ENCODE measurements around the gene LAPTM5. TPM values are rescaled to one million over a fixed set of nuclear protein-coding genes. Genes with fewer than 3 reads are reported as not detected.

Gene LAPTM5
- polyA plus RNA-seq, 3 donors: 1,019 to 1,669 (median 1,153) TPM

DNA sequence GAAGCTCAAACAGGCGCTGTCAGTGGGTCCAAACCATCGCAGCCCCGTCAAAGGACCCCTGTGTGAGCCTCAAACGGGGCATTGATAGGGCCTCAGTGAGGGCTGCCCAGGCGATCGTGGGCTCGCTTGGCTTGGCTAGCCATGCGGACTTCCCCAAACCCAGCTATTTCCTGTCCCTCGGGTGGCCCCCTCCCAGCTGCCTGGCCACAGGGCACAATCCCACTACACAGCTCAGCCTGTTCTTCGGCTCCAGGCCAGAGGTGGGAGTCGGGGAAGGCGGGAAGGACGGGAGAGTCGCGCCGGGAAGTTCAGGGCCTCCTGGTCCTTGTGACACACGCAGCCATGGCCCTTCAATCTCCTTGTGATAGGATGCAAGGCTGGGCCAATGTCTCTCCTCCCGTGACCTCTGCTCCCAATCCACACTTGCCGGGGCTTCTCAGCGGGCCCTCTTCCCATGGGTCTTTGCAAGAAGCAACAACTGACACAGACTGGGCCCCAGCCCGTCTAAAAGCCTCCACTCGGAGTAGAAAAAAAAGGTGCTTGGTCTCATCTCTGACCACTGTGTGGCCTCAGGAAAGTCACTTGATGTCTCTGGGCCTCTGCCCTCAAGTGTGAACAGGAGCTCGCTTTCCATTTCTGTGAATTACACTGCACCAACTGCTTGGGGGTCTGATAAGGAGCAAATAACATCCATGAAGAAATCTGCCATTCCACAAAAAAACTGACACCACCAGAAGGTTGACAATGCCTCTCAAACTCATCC lies 27.0 kb downstream of the LAPTM5 start:
- Histone ChIP-seq H3K9ac (ENCODE audit: insufficient read depth, low read length, poor library complexity, severe bottlenecking) (no peak overlapping the region), H3K4me2 (replicated peaks; ENCODE audit: extremely low read depth, low read length, poor library complexity, severe bottlenecking) (no peak overlapping the region), H3K79me2 (ENCODE audit: insufficient read depth, low read length) (peaks cover 7% of the 10 kb centered on the region), H3K27me3 (ENCODE audit: control insufficient read depth in 2 of 2, insufficient read depth in 2 of 2, low read length in 2 of 2) (no peaks in the 10 kb centered on the region), H3K9me3 (replicated peaks in 1 of 2; ENCODE audit: control insufficient read depth in 1 of 2, insufficient read depth in 1 of 2, low read length in 2 of 2) (no peaks in the 10 kb centered on the region), H3K27ac (ENCODE audit: low read depth in 1 of 2, low read length in 2 of 2) (no peak overlapping the region), H3K4me3 (replicated peaks in 1 of 3; ENCODE audit: low read depth in 2 of 3, low read length in 3 of 3) (no peak overlapping the region), H3K4me1 (ENCODE audit: control insufficient read depth in 1 of 2, insufficient read depth in 2 of 2, low read length in 2 of 2) (peaks cover 8 to 19% of the 10 kb centered on the region in 2 donors), H2AFZ (ENCODE audit: insufficient read depth, low read depth, low read length, poor library complexity, severe bottlenecking) (no peak overlapping the region), H4K20me1 (ENCODE audit: insufficient read depth, low read length) (peaks cover 70% of the 10 kb centered on the region), H3K36me3 (replicated peaks in 1 of 2; ENCODE audit: control insufficient read depth in 1 of 2, insufficient read depth in 2 of 2, low read length in 2 of 2) (peaks cover 33% of the 10 kb centered on the region in 2 donors)
- 63% methylated on average over 22 of the region's 23 CpGs for WGBS (ENCODE audit: insufficient coverage)
- no peak for DNase-seq
- H3K4me1 Mint-ChIP-seq: peaks cover 29% of the 10 kb centered on the region
- intact Hi-C loops (cut with micrococcal nuclease): no loop called here
- TF ChIP-seq, protein P1, sequence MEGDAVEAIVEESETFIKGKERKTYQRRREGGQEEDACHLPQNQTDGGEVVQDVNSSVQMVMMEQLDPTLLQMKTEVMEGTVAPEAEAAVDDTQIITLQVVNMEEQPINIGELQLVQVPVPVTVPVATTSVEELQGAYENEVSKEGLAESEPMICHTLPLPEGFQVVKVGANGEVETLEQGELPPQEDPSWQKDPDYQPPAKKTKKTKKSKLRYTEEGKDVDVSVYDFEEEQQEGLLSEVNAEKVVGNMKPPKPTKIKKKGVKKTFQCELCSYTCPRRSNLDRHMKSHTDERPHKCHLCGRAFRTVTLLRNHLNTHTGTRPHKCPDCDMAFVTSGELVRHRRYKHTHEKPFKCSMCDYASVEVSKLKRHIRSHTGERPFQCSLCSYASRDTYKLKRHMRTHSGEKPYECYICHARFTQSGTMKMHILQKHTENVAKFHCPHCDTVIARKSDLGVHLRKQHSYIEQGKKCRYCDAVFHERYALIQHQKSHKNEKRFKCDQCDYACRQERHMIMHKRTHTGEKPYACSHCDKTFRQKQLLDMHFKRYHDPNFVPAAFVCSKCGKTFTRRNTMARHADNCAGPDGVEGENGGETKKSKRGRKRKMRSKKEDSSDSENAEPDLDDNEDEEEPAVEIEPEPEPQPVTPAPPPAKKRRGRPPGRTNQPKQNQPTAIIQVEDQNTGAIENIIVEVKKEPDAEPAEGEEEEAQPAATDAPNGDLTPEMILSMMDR (IDR thresholded peaks at IDR 0.05): no peak
- H3K4me3 Mint-ChIP-seq: no peak overlapping the region
- H3K27ac Mint-ChIP-seq: peak overlapping the region in 2 of 7 donors; percentile 10 to 21
- H3K36me3 Mint-ChIP-seq: peaks cover 37 to 39% of the 10 kb centered on the region in 2 donors
- H3K9me3 Mint-ChIP-seq: no peaks in the 10 kb centered on the region
- H3K27me3 Mint-ChIP-seq (ENCODE audit: low read depth in 3 of 3): peaks cover 0 to 2% (median 0%) of the 10 kb centered on the region in 3 donors

DNA sequence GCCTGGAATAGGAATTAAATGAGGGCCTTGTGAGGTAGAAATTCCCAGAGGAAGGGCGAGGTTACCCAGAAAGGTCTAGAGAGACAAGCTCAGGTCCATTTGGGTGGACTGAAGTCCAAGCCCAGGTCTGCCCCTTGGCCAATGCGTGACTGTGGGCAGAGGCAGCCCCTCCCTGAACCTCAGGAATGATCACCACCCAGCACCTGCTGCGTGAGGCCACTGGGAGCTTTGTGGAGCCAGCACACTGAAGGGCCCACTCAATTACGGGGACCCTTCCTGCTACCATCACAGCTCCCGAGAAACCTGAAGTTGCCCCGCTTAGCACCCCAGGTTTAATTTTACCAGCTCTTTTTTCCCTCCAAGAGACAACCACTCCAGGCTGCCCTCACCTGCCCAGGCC lies 27.7 kb downstream of the LAPTM5 start:
- Histone ChIP-seq H3K4me3 (replicated peaks in 1 of 3; ENCODE audit: low read depth in 2 of 3, low read length in 3 of 3) (no peak overlapping the region), H3K27ac (ENCODE audit: low read depth in 1 of 2, low read length in 2 of 2) (no peak overlapping the region), H3K9me3 (replicated peaks in 1 of 2; ENCODE audit: control insufficient read depth in 1 of 2, insufficient read depth in 1 of 2, low read length in 2 of 2) (no peaks in the 10 kb centered on the region), H3K79me2 (ENCODE audit: insufficient read depth, low read length) (peaks cover under 1% of the 10 kb centered on the region), H3K4me1 (ENCODE audit: control insufficient read depth in 1 of 2, insufficient read depth in 2 of 2, low read length in 2 of 2) (peaks cover 8 to 19% of the 10 kb centered on the region in 2 donors), H3K9ac (ENCODE audit: insufficient read depth, low read length, poor library complexity, severe bottlenecking) (no peak overlapping the region), H3K27me3 (ENCODE audit: control insufficient read depth in 2 of 2, insufficient read depth in 2 of 2, low read length in 2 of 2) (no peaks in the 10 kb centered on the region), H3K36me3 (replicated peaks in 1 of 2; ENCODE audit: control insufficient read depth in 1 of 2, insufficient read depth in 2 of 2, low read length in 2 of 2) (peaks cover 26 to 27% of the 10 kb centered on the region in 2 donors), H4K20me1 (ENCODE audit: insufficient read depth, low read length) (peaks cover 64% of the 10 kb centered on the region), H2AFZ (ENCODE audit: insufficient read depth, low read depth, low read length, poor library complexity, severe bottlenecking) (no peak overlapping the region), H3K4me2 (replicated peaks; ENCODE audit: extremely low read depth, low read length, poor library complexity, severe bottlenecking) (no peak overlapping the region)
- TF ChIP-seq, protein P1 (IDR thresholded peaks at IDR 0.05): no peak
- peaks cover 0 to 2% (median 0%) of the 10 kb centered on the region in 3 donors for H3K27me3 Mint-ChIP-seq (ENCODE audit: low read depth in 3 of 3)
- intact Hi-C loops (cut with micrococcal nuclease): no loop called here
- DNase-seq: no peak
- no peak overlapping the region for H3K4me3 Mint-ChIP-seq
- peaks cover 34 to 35% of the 10 kb centered on the region in 2 donors for H3K36me3 Mint-ChIP-seq
- 98% methylated on average over 4 of the region's 6 CpGs for WGBS (ENCODE audit: insufficient coverage)
- H3K4me1 Mint-ChIP-seq: peaks cover 29% of the 10 kb centered on the region
- no peaks in the 10 kb centered on the region for H3K9me3 Mint-ChIP-seq
- H3K27ac Mint-ChIP-seq: no peak overlapping the region
